ENCODE measurements around the gene ASIC4.

GRCh38 chr2:219475278-219475677, 39.0 kb upstream of the ASIC4 start:
- no peak for TF ChIP-seq EP300 (IDR thresholded peaks at IDR 0.05; ENCODE audit: low read depth)
- TF ChIP-seq, protein P1, sequence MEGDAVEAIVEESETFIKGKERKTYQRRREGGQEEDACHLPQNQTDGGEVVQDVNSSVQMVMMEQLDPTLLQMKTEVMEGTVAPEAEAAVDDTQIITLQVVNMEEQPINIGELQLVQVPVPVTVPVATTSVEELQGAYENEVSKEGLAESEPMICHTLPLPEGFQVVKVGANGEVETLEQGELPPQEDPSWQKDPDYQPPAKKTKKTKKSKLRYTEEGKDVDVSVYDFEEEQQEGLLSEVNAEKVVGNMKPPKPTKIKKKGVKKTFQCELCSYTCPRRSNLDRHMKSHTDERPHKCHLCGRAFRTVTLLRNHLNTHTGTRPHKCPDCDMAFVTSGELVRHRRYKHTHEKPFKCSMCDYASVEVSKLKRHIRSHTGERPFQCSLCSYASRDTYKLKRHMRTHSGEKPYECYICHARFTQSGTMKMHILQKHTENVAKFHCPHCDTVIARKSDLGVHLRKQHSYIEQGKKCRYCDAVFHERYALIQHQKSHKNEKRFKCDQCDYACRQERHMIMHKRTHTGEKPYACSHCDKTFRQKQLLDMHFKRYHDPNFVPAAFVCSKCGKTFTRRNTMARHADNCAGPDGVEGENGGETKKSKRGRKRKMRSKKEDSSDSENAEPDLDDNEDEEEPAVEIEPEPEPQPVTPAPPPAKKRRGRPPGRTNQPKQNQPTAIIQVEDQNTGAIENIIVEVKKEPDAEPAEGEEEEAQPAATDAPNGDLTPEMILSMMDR (IDR thresholded peaks at IDR 0.05), result no peak

Data from transverse colon (tissue), 3 donors.